Measurements from ENCODE around the gene C6orf120.

C6orf120 gene

DNA sequence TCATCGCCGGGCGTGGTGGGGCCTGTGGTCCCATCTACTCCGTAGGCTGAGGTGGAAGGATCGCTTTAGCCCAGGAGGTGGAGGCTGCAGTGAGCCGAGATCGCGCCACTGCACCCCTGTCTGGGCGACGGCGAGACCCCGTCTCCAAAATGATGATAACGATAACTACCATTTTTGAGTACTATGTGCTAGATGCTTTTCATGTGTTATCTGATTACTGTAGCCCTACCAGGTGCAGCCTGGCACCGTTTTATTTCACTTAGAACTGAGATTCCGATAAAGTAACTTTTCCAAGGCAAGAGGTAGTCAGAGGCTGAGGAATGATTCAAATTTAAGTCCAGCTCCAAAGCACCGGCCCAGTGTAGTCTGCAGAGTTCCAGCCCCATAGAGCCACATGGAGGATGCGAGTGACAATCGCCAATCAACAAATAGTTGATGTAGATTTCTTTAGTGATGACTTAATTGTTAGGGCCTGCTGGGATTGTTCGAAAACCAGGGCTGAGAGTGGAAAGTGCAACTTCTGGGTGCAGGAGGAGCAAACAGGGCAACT lies 50.2 kb downstream of the C6orf120 start:
- TF ChIP-seq, protein P1, sequence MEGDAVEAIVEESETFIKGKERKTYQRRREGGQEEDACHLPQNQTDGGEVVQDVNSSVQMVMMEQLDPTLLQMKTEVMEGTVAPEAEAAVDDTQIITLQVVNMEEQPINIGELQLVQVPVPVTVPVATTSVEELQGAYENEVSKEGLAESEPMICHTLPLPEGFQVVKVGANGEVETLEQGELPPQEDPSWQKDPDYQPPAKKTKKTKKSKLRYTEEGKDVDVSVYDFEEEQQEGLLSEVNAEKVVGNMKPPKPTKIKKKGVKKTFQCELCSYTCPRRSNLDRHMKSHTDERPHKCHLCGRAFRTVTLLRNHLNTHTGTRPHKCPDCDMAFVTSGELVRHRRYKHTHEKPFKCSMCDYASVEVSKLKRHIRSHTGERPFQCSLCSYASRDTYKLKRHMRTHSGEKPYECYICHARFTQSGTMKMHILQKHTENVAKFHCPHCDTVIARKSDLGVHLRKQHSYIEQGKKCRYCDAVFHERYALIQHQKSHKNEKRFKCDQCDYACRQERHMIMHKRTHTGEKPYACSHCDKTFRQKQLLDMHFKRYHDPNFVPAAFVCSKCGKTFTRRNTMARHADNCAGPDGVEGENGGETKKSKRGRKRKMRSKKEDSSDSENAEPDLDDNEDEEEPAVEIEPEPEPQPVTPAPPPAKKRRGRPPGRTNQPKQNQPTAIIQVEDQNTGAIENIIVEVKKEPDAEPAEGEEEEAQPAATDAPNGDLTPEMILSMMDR (IDR thresholded peaks at IDR 0.05; ENCODE audit: borderline replicate concordance, insufficient read depth, low read depth, low read length), result no peak
- peak overlapping the region; percentile 78 for H3K4me3 ChIP-seq (ENCODE audit: low read depth, low read length)

All from GM12875 (cell line).